Mesenchymal stem cell (in vitro differentiated cells and primary cell): Measurements from ENCODE around the gene SERGEF.

Source experiments
- DNase-seq: peaks from one replicate; pipeline ENCODE4 v3.0.0-alpha.2; 2013
- H2AFZ ChIP-seq: one replicate; pipeline ENCODE4 v1.6.1; 2013; ENCODE audit warnings: low read depth, mild to moderate bottlenecking, control low read depth, inconsistent platforms, low read length, moderate library complexity
- H2AK5ac ChIP-seq: 2 replicates; pipeline ENCODE4 v1.6.1; 2013; ENCODE audit warnings: low read length, moderate library complexity, mild to moderate bottlenecking, inconsistent platforms; ENCODE audit not compliant: severe bottlenecking
- H2BK120ac ChIP-seq: one replicate; pipeline ENCODE4 v1.6.1; 2013; ENCODE audit warnings: low read depth, mild to moderate bottlenecking, inconsistent platforms, low read length, moderate library complexity
- H2BK12ac ChIP-seq, 2 experiments: one replicate each; pipeline ENCODE4 v1.6.1; 2013; ENCODE audit warnings: inconsistent platforms in 2 of 2, low read length in 2 of 2, mild to moderate bottlenecking in 2 of 2, moderate library complexity in 2 of 2, control low read depth in 1 of 2
- H2BK15ac ChIP-seq: one replicate; pipeline ENCODE4 v1.6.1; 2013; ENCODE audit warnings: mild to moderate bottlenecking, low read depth, inconsistent platforms; ENCODE audit not compliant: poor library complexity, severe bottlenecking
- H2BK5ac ChIP-seq: 2 replicates; pipeline ENCODE4 v1.6.1; 2013; ENCODE audit warnings: low read depth, mild to moderate bottlenecking, low read length, control low read depth, inconsistent platforms; ENCODE audit not compliant: poor library complexity, severe bottlenecking
- H3K14ac ChIP-seq, 2 experiments: one replicate each; pipeline ENCODE4 v1.6.1; 2013; ENCODE audit warnings: inconsistent platforms in 2 of 2, low read length in 2 of 2, control low read depth in 1 of 2, mild to moderate bottlenecking in 1 of 2, moderate library complexity in 1 of 2
- H3K18ac ChIP-seq, 2 experiments: one replicate each; pipeline ENCODE4 v1.6.1; 2013; ENCODE audit warnings: inconsistent platforms in 2 of 2, low read length in 2 of 2, control low read depth in 1 of 2, low read depth in 1 of 2, mild to moderate bottlenecking in 1 of 2
- H3K23ac ChIP-seq, 2 experiments: one replicate each; pipeline ENCODE4 v1.6.1; 2013; ENCODE audit warnings: inconsistent platforms in 2 of 2, low read length in 2 of 2, mild to moderate bottlenecking in 2 of 2, moderate library complexity in 2 of 2, control low read depth in 1 of 2
- H3K27ac ChIP-seq: 2 replicates; pipeline ENCODE4 v1.5.1; 2013; ENCODE audit warnings: mild to moderate bottlenecking, moderate library complexity, low read length, control low read depth, inconsistent platforms; ENCODE audit not compliant: poor library complexity, severe bottlenecking
- H3K27me3 ChIP-seq, 2 experiments: 2 replicates each; pipeline versions ENCODE4 v1.6.1 to v1.7.0; 2013; ENCODE audit warnings: low read length in 2 of 2, mild to moderate bottlenecking in 2 of 2, moderate library complexity in 2 of 2, control low read depth in 1 of 2, inconsistent platforms in 1 of 2; ENCODE audit not compliant: control insufficient read depth in 1 of 2, insufficient read depth in 1 of 2
- H3K36me3 ChIP-seq, 2 experiments: 2 replicates each; pipeline versions ENCODE4 v1.6.1 to v1.7.0; 2013; ENCODE audit warnings: low read length in 2 of 2, control low read depth in 1 of 2, inconsistent platforms in 1 of 2, low read depth in 1 of 2, mild to moderate bottlenecking in 1 of 2; ENCODE audit not compliant: insufficient read depth in 2 of 2, control insufficient read depth in 1 of 2
- H3K4ac ChIP-seq, 2 experiments: one replicate each; pipeline ENCODE4 v1.6.1; 2013; ENCODE audit warnings: inconsistent platforms in 2 of 2, low read length in 2 of 2, mild to moderate bottlenecking in 2 of 2, moderate library complexity in 2 of 2, control low read depth in 1 of 2, low read depth in 1 of 2
- H3K4me1 ChIP-seq: 2 replicates; pipeline ENCODE4 v1.6.1; 2013; ENCODE audit warnings: low read depth, low read length, control low read depth; ENCODE audit not compliant: control insufficient read depth, insufficient read depth
- H3K4me2 ChIP-seq: 2 replicates; pipeline ENCODE4 v1.6.1; 2013; ENCODE audit warnings: low read length, mild to moderate bottlenecking, inconsistent platforms; ENCODE audit not compliant: poor library complexity, severe bottlenecking
- H3K4me3 ChIP-seq, 2 experiments: 2 replicates each; pipeline versions ENCODE4 v1.5.1 to v1.7.0; 2013; ENCODE audit warnings: low read length in 2 of 2, mild to moderate bottlenecking in 2 of 2, control low read depth in 1 of 2, low read depth in 1 of 2; ENCODE audit not compliant: insufficient read depth in 1 of 2
- H3K79me1 ChIP-seq: replicated peaks from 2 replicates; pipeline ENCODE4 v1.6.1; 2013; ENCODE audit warnings: mild to moderate bottlenecking, control low read depth, low read length, inconsistent platforms; ENCODE audit not compliant: poor library complexity, severe bottlenecking
- H3K9ac ChIP-seq: 2 replicates; pipeline ENCODE4 v1.7.0; 2013; ENCODE audit warnings: mild to moderate bottlenecking, low read length, moderate library complexity
- H3K9me3 ChIP-seq: 2 replicates; pipeline ENCODE4 v1.7.0; 2013; ENCODE audit warnings: mild to moderate bottlenecking, low read length; ENCODE audit not compliant: control insufficient read depth
- H4K8ac ChIP-seq: one replicate; pipeline ENCODE4 v1.6.1; 2013; ENCODE audit warnings: inconsistent platforms, mild to moderate bottlenecking, low read length, moderate library complexity
- H4K91ac ChIP-seq: one replicate; pipeline ENCODE4 v1.6.1; 2013; ENCODE audit warnings: mild to moderate bottlenecking, low read length, inconsistent platforms
- WGBS: methylation state at CpG from one replicate; pipeline ENCODE4 v1.1.7; 2013; ENCODE audit warnings: mixed read lengths; 5-methylcytosine and 5-hydroxymethylcytosine counted together

SERGEF gene

GRCh38 chr11:17743808-17744119 lies 269.1 kb downstream of the SERGEF start:
- Histone ChIP-seq H2BK12ac (no peak overlapping the region), H3K4ac (no peak overlapping the region)
- DNase-seq: no peak

GRCh38 chr11:17743026-17743807 lies 269.6 kb downstream of the SERGEF start:
- Histone ChIP-seq H2AK5ac (no peak overlapping the region), H3K79me1 (no peaks in the 10 kb centered on the region), H3K18ac (no peak overlapping the region), H3K4ac (no peak overlapping the region), H3K27ac (no peak overlapping the region), H3K4me3 (no peak overlapping the region), H3K4me1 (peaks cover 2% of the 10 kb centered on the region), H3K23ac (no peak overlapping the region), H4K91ac (no peak overlapping the region), H2BK5ac (no peak overlapping the region), H3K4me2 (no peak overlapping the region), H2BK15ac (no peak overlapping the region), H3K9me3 (no peaks in the 10 kb centered on the region), H2AFZ (no peak overlapping the region), H3K27me3 (peaks cover 52 to 66% of the 10 kb centered on the region in 2 experiments), H3K9ac (no peak overlapping the region), H3K36me3 (no peaks in the 10 kb centered on the region), H3K14ac (no peak overlapping the region), H2BK12ac (no peak overlapping the region), H2BK120ac (no peak overlapping the region), H4K8ac (no peak overlapping the region)
- DNase-seq: no peak
- whole genome bisulfite sequencing: 85% methylated on average over 12 of the region's 13 CpGs

More at GRCh38 chr11:17743808-17744119, 269.1 kb downstream of the SERGEF start:
- Histone ChIP-seq H3K27ac (no peak overlapping the region), H4K8ac (no peak overlapping the region), H2BK5ac (no peak overlapping the region), H3K18ac (no peak overlapping the region), H3K4me1 (peaks cover 2% of the 10 kb centered on the region), H3K79me1 (no peaks in the 10 kb centered on the region), H2AFZ (no peak overlapping the region), H3K36me3 (no peaks in the 10 kb centered on the region), H3K27me3 (peaks cover 49 to 64% of the 10 kb centered on the region in 2 experiments), H3K23ac (no peak overlapping the region), H3K9me3 (no peaks in the 10 kb centered on the region), H3K14ac (no peak overlapping the region), H2BK15ac (no peak overlapping the region), H3K4me3 (no peak overlapping the region), H3K9ac (no peak overlapping the region), H2AK5ac (no peak overlapping the region), H3K4me2 (no peak overlapping the region), H4K91ac (no peak overlapping the region), H2BK120ac (no peak overlapping the region)
- WGBS: 60% methylated on average over 4 of the region's 5 CpGs

GRCh38 chr11:17742019-17742418 lies 270.8 kb downstream of the SERGEF start:
- WGBS: 84% methylated on average over 5 of the region's 5 CpGs
- no peak overlapping the region for H2AFZ ChIP-seq

GRCh38 chr11:17741487-17741886 lies 271.4 kb downstream of the SERGEF start:
- Histone ChIP-seq H2BK15ac (no peak overlapping the region), H2AK5ac (no peak overlapping the region), H3K9ac (no peak overlapping the region), H3K14ac (no peak overlapping the region), H2BK120ac (no peak overlapping the region), H4K91ac (no peak overlapping the region), H3K27ac (no peak overlapping the region), H3K4ac (no peak overlapping the region), H3K4me3 (no peak overlapping the region), H4K8ac (no peak overlapping the region), H3K79me1 (no peaks in the 10 kb centered on the region), H3K18ac (no peak overlapping the region), H3K23ac (no peak overlapping the region), H3K4me1 (peaks cover 2% of the 10 kb centered on the region), H2AFZ (no peak overlapping the region), H2BK12ac (no peak overlapping the region), H3K4me2 (no peak overlapping the region), H3K27me3 (peaks cover 66 to 68% of the 10 kb centered on the region in 2 experiments), H3K36me3 (no peaks in the 10 kb centered on the region), H2BK5ac (no peak overlapping the region), H3K9me3 (no peaks in the 10 kb centered on the region)
- WGBS: 86% methylated on average over 10 of the region's 10 CpGs
- DNase-seq: no peak

More at GRCh38 chr11:17742019-17742418, 270.8 kb downstream of the SERGEF start:
- DNase-seq: no peak
- Histone ChIP-seq H3K4me1 (peaks cover 2% of the 10 kb centered on the region), H2BK5ac (no peak overlapping the region), H3K79me1 (no peaks in the 10 kb centered on the region), H3K27ac (no peak overlapping the region), H3K36me3 (no peaks in the 10 kb centered on the region), H3K18ac (no peak overlapping the region), H3K4me2 (no peak overlapping the region), H3K4ac (no peak overlapping the region), H3K14ac (no peak overlapping the region), H3K23ac (no peak overlapping the region), H3K9me3 (no peaks in the 10 kb centered on the region), H2BK120ac (no peak overlapping the region), H2BK15ac (no peak overlapping the region), H3K9ac (no peak overlapping the region), H2AK5ac (no peak overlapping the region), H4K91ac (no peak overlapping the region), H2BK12ac (no peak overlapping the region), H3K4me3 (no peak overlapping the region), H4K8ac (no peak overlapping the region), H3K27me3 (peaks cover 63 to 66% of the 10 kb centered on the region in 2 experiments)
